PC-9 (cell line): ENCODE data around the gene TBATA.

ENCODE experiments used
- EZH2 ChIP-seq: fragments of 200-600 bp; sonication (generic); IDR thresholded peaks from 2 replicates; pipeline ENCODE4 v1.8.0; 2017; ENCODE audit warnings: antibody characterized with exemption, low read depth
- TF ChIP-seq, protein P1 (sequence below): fragments of 200-600 bp; sonication (generic); conservative IDR thresholded peaks from 2 replicates; pipeline ENCODE4 v1.6.1; 2017; ENCODE audit warnings: mixed run types, antibody characterized with exemption, mild to moderate bottlenecking, moderate library complexity

DNA sequence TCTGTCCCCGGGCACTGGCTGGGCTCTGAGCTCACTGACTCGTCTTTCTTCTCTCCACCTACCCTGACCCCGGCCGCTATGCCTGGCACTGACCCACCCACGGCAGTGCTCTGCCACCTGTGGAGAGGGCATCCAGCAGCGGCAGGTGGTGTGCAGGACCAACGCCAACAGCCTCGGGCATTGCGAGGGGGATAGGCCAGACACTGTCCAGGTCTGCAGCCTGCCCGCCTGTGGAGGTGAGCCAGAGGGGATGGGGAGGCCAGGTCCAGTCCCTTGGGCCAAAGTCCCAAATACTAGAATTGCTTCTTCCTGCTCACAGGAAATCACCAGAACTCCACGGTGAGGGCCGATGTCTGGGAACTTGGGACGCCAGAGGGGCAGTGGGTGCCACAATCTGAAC, 27.3 kb downstream of the TBATA start:
- TF ChIP-seq, protein P1, sequence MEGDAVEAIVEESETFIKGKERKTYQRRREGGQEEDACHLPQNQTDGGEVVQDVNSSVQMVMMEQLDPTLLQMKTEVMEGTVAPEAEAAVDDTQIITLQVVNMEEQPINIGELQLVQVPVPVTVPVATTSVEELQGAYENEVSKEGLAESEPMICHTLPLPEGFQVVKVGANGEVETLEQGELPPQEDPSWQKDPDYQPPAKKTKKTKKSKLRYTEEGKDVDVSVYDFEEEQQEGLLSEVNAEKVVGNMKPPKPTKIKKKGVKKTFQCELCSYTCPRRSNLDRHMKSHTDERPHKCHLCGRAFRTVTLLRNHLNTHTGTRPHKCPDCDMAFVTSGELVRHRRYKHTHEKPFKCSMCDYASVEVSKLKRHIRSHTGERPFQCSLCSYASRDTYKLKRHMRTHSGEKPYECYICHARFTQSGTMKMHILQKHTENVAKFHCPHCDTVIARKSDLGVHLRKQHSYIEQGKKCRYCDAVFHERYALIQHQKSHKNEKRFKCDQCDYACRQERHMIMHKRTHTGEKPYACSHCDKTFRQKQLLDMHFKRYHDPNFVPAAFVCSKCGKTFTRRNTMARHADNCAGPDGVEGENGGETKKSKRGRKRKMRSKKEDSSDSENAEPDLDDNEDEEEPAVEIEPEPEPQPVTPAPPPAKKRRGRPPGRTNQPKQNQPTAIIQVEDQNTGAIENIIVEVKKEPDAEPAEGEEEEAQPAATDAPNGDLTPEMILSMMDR = no peak
- TF ChIP-seq EZH2 = no peak
